PC-9 (cell line): Measurements from ENCODE around the gene MTCL1.

Source experiments
- EZH2 ChIP-seq: fragments of 200-600 bp; sonication (generic); IDR thresholded peaks from 2 replicates; pipeline ENCODE4 v1.8.0; 2017; ENCODE audit warnings: antibody characterized with exemption, low read depth
- TF ChIP-seq, protein P1 (sequence below): fragments of 200-600 bp; sonication (generic); conservative IDR thresholded peaks from 2 replicates; pipeline ENCODE4 v1.6.1; 2017; ENCODE audit warnings: mixed run types, antibody characterized with exemption, mild to moderate bottlenecking, moderate library complexity

DNA sequence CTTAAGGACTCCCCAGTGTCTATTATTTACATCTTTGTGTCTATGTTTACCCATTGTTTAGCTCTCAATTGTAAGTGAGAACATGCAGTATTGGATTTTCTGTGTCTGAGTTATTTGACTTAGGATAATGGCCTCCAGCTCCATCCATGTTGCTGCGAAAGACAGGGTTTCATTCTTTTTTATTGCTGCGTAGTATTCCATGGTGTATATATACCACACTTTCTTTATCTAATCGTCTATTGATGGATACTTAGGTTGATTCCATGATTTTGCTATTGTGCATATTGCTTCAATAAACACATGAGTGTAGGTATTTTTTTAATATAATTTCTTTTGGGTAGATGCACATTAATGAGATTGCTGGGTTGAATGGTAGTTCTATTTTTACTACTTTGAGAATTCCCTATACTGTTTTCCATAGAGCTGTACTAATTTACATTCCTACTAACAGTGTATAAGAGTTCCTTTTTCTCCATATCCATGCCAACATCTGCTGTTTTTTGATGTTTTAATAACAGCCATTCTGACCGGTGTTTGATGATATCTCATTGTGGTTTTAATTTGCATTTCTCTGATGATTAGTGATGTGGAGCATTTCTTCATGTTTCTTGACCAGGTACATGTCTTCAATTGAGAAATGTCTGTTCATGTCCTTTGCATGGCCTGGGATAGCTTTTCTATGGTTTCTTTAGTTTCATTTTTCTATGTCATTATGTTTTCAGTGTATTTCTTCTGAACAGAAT, 21.8 kb downstream of the MTCL1 start:
- TF ChIP-seq, protein P1, sequence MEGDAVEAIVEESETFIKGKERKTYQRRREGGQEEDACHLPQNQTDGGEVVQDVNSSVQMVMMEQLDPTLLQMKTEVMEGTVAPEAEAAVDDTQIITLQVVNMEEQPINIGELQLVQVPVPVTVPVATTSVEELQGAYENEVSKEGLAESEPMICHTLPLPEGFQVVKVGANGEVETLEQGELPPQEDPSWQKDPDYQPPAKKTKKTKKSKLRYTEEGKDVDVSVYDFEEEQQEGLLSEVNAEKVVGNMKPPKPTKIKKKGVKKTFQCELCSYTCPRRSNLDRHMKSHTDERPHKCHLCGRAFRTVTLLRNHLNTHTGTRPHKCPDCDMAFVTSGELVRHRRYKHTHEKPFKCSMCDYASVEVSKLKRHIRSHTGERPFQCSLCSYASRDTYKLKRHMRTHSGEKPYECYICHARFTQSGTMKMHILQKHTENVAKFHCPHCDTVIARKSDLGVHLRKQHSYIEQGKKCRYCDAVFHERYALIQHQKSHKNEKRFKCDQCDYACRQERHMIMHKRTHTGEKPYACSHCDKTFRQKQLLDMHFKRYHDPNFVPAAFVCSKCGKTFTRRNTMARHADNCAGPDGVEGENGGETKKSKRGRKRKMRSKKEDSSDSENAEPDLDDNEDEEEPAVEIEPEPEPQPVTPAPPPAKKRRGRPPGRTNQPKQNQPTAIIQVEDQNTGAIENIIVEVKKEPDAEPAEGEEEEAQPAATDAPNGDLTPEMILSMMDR: no peak
- no peak for TF ChIP-seq EZH2
